Cardiac muscle cell (in vitro differentiated cells and primary cell): ENCODE measurements around the gene ANP32E. TPM values are rescaled to one million over a fixed set of nuclear protein-coding genes. Genes with fewer than 3 reads are reported as not detected.
A peak's percentile ranks its signal among the peaks of the same experiment; 100 is the strongest.
"Not testable (repeated sequence)": the region's sequence is repeated elsewhere in the genome, so short reads cannot be mapped to it uniquely, and the experiment has no call there.

ENCODE experiments used
- DNase-seq, 2 donors: peaks; one replicate each; pipeline versions ENCODE4 v3.0.0 to v3.0.0-alpha.2; 2010 to 2017; ENCODE audit warnings: low read depth in 1 of 2, low spot score in 1 of 2
- H3K27ac ChIP-seq: fragments of 200-600 bp; sonication (generic); 2 replicates; pipeline ENCODE4 v1.5.1; 2016
- H3K27me3 ChIP-seq: fragments of 200-600 bp; sonication (generic); 2 replicates; pipeline ENCODE4 v1.6.0; 2016; ENCODE audit warnings: control low read depth
- H3K36me3 ChIP-seq: fragments of 200-600 bp; sonication (generic); 2 replicates; pipeline ENCODE4 v1.5.1; 2016; ENCODE audit warnings: control low read depth
- H3K4me1 ChIP-seq: fragments of 200-600 bp; sonication (generic); 2 replicates; pipeline ENCODE4 v1.8.1; 2017; ENCODE audit warnings: low read depth, mild to moderate bottlenecking, mixed run types
- H3K4me3 ChIP-seq: fragments of 200-600 bp; sonication (generic); 2 replicates; pipeline ENCODE4 v1.5.1; 2016; ENCODE audit warnings: mild to moderate bottlenecking
- H3K9me3 ChIP-seq: fragments of 200-600 bp; sonication (generic); 2 replicates; pipeline ENCODE4 v1.5.1; 2017; ENCODE audit warnings: low read depth, mild to moderate bottlenecking, control low read depth
- CTCF ChIP-seq: IDR thresholded peaks from 2 replicates; pipeline ENCODE4 v1.5.1; 2012; ENCODE audit warnings: low read depth, mild to moderate bottlenecking, low read length
- polyA plus RNA-seq: library from polyadenylated mRNA; unstranded; fragments of >200 nt; fragmentation: Nextera tagmentation; extraction: Ambion mirVana; gene quantifications from 2 replicates; pipeline ENCODE4 v1.2.1, GENCODE V29; 2016
- total RNA-seq: library from RNA; depleted of rRNA; stranded (reverse); fragments of >200 nt; gene quantifications from 2 replicates; pipeline ENCODE4 v1.2.3, GENCODE V29; 2016

Gene ANP32E
- total and polyA plus RNA-seq, 2 experiments from 2014 or later = 36.8 to 38.5 TPM

- no peaks in the 10 kb centered on the region for H3K4me1 ChIP-seq
- H3K9me3 ChIP-seq = no peaks in the 10 kb centered on the region
- no peak overlapping the region for H3K4me3 ChIP-seq
- H3K36me3 ChIP-seq = no peaks in the 10 kb centered on the region
- no peak for DNase-seq
- H3K27ac ChIP-seq = no peak overlapping the region
- no peaks in the 10 kb centered on the region for H3K27me3 ChIP-seq
- no peak for TF ChIP-seq CTCF
Measured at GRCh38 chr1:150249936-150250335, 14.0 kb upstream of the ANP32E start.

DNA sequence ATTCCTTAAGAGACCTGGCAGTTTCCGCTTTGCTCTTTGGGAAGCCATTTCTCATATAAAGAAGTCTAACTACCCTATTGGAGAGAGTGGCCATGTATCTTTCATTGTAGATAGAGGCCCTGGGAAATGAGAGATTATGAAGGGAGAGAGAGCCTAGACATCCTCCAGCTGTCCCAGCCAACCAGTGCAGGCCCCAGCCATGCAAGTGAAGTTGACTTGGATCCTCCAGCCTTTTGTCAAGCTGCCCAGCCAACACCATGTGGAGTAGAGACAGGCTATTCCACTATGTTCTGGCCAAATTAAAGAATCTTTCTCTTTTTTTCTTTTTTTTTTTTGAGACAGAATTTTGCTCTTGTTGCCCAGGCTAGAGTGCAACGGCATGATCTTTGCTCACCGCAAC, 7.1 kb upstream of the ANP32E start:
- TF ChIP-seq CTCF = no peak

GRCh38 chr1:150237746-150238145, 1.8 kb upstream of the ANP32E start:
- Histone ChIP-seq H3K4me3 (no peak overlapping the region), H3K9me3 (no peaks in the 10 kb centered on the region), H3K36me3 (no peaks in the 10 kb centered on the region), H3K27ac (no peak overlapping the region), H3K27me3 (no peaks in the 10 kb centered on the region), H3K4me1 (no peaks in the 10 kb centered on the region)
- no peak for DNase-seq
- TF ChIP-seq CTCF = no peak

More for the DNA sequence above, 7.1 kb upstream of the ANP32E start:
- no peaks in the 10 kb centered on the region for H3K9me3 ChIP-seq
- no peak overlapping the region for H3K27ac ChIP-seq
- no peaks in the 10 kb centered on the region for H3K4me1 ChIP-seq
- H3K27me3 ChIP-seq = no peaks in the 10 kb centered on the region
- H3K36me3 ChIP-seq = no peaks in the 10 kb centered on the region
- no peak overlapping the region for H3K4me3 ChIP-seq
- no peak for DNase-seq

- H3K27me3 ChIP-seq, H3K9me3 ChIP-seq, DNase-seq, H3K4me3 ChIP-seq, H3K36me3 ChIP-seq, H3K27ac ChIP-seq, H3K4me1 ChIP-seq: not testable (repeated sequence)
Measured at GRCh38 chr1:150237176-150237575, 1.3 kb upstream of the ANP32E start.

- Histone ChIP-seq H3K9me3 (no peaks in the 10 kb centered on the region), H3K4me1 (no peaks in the 10 kb centered on the region), H3K4me3 (peak overlapping the region; percentile 96), H3K27me3 (no peaks in the 10 kb centered on the region), H3K27ac (peak overlapping the region; percentile 55), H3K36me3 (no peaks in the 10 kb centered on the region)
- DNase-seq = no peak
- no peak for TF ChIP-seq CTCF
Measured at GRCh38 chr1:150236614-150237100, 745 bp upstream of the ANP32E start.

- DNase-seq = peak in 1 of 2 donors; percentile 16
- no peak for TF ChIP-seq CTCF
- no peaks in the 10 kb centered on the region for H3K27me3 ChIP-seq
- H3K36me3 ChIP-seq = peaks cover 2% of the 10 kb centered on the region
- no peaks in the 10 kb centered on the region for H3K9me3 ChIP-seq
- peak overlapping the region; percentile 88 for H3K27ac ChIP-seq
- H3K4me1 ChIP-seq = no peaks in the 10 kb centered on the region
- H3K4me3 ChIP-seq = peak overlapping the region; percentile 96
Measured at GRCh38 chr1:150235294-150235851, 539 bp downstream of the ANP32E start.
